PC-3 (cell line): ENCODE measurements around the gene APPBP2. TPM values are rescaled to one million over a fixed set of nuclear protein-coding genes. Genes with fewer than 3 reads are reported as not detected.

ENCODE experiments used
- ATAC-seq: fragments of 200-7000 bp; cut with Tn5 transposase; 2 replicates; pipeline ENCODE4 v1.9.1; 2020; ENCODE audit warnings: mild to moderate bottlenecking, moderate library complexity
- BruUV-seq: library from RNA; stranded (reverse); fragments of 400-500 nt; replicated peaks from 2 replicates; lab custom pipeline; 2021; lab: Mats Ljungman, UMichigan
- CTCF ChIA-PET: fragments of 300-600 bp; sonication (Branson Sonifier 250); formaldehyde crosslinking; loops from one replicate; lab custom pipeline; 2022; ENCODE audit warnings: antibody characterized with exemption; lab: Charles Lee
- POLR2A ChIA-PET: fragments of 300-600 bp; sonication (Branson Sonifier 250); formaldehyde crosslinking; loops from one replicate; lab custom pipeline; 2022; ENCODE audit warnings: antibody characterized with exemption; ENCODE audit not compliant: unreplicated experiment; lab: Charles Lee
- DNase-seq: peaks from one replicate; pipeline ENCODE4 v3.0.0-alpha.2; 2015
- H2AFZ ChIP-seq: fragments of 300-600 bp; sonication (generic); 2 replicates; pipeline ENCODE4 v1.6.0; 2016; ENCODE audit warnings: antibody characterized with exemption, low read length
- H3F3A ChIP-seq: fragments of 300-600 bp; sonication (generic); one replicate; pipeline ENCODE4 v1.6.0; 2017; ENCODE audit warnings: antibody characterized with exemption, low read length, control low read depth, mild to moderate bottlenecking; ENCODE audit not compliant: unreplicated experiment
- H3K27ac ChIP-seq: fragments of 300-600 bp; sonication (generic); 2 replicates; pipeline ENCODE4 v1.5.1; 2016; ENCODE audit warnings: mild to moderate bottlenecking, low read length
- H3K27me3 ChIP-seq: fragments of 300-600 bp; sonication (generic); 2 replicates; pipeline ENCODE4 v1.6.1; 2016; ENCODE audit warnings: low read length, mixed read lengths
- H3K36me3 ChIP-seq: fragments of 300-600 bp; sonication (generic); 2 replicates; pipeline ENCODE4 v1.6.1; 2016; ENCODE audit warnings: low read depth, mixed run types, low read length, mixed read lengths
- H3K4me1 ChIP-seq: fragments of 300-600 bp; sonication (generic); 2 replicates; pipeline ENCODE4 v1.5.1; 2016; ENCODE audit warnings: low read length; ENCODE audit not compliant: insufficient read depth
- H3K4me2 ChIP-seq: fragments of 300-600 bp; sonication (generic); 2 replicates; pipeline ENCODE4 v1.6.0; 2016; ENCODE audit warnings: low read length
- H3K4me3 ChIP-seq: fragments of 300-600 bp; sonication (generic); 2 replicates; pipeline ENCODE4 v1.5.1; 2016; ENCODE audit warnings: mild to moderate bottlenecking, low read length, mixed read lengths
- H3K79me2 ChIP-seq: fragments of 300-600 bp; sonication (generic); 2 replicates; pipeline ENCODE4 v1.6.1; 2017; ENCODE audit warnings: low read length, mixed read lengths
- H3K9ac ChIP-seq: fragments of 300-600 bp; sonication (generic); 2 replicates; pipeline ENCODE4 v1.6.0; 2016; ENCODE audit warnings: mild to moderate bottlenecking, low read length
- H3K9me2 ChIP-seq: fragments of 300-600 bp; sonication (generic); replicated peaks from 2 replicates; pipeline ENCODE4 v1.6.1; 2016; ENCODE audit warnings: mixed run types, low read length, mixed read lengths
- H3K9me3 ChIP-seq: fragments of 300-600 bp; sonication (generic); 2 replicates; pipeline ENCODE4 v1.6.1; 2016; ENCODE audit warnings: low read length, mixed read lengths
- H4K20me1 ChIP-seq: fragments of 300-600 bp; sonication (generic); 2 replicates; pipeline ENCODE4 v1.6.1; 2016; ENCODE audit warnings: low read length, mixed read lengths
- EZH2 ChIP-seq: fragments of 300-600 bp; sonication (generic); IDR thresholded peaks from one replicate; pipeline ENCODE4 v1.6.1; 2017; ENCODE audit warnings: antibody characterized with exemption, mild to moderate bottlenecking, low read length; ENCODE audit not compliant: unreplicated experiment
- EZH2phosphoT487 ChIP-seq: fragments of 300-600 bp; sonication (generic); IDR thresholded peaks from 2 replicates; pipeline ENCODE4 v1.6.1; 2018; ENCODE audit warnings: mild to moderate bottlenecking, antibody characterized with exemption, low read length, borderline replicate concordance
- intact Hi-C: fragments of 100-400 bp; cut with micrococcal nuclease; formaldehyde crosslinking; loops from 2 replicates; pipeline ENCODE4 v1.9.0; 2023
- total RNA-seq: library from RNA; depleted of rRNA; stranded (reverse); fragments of >200 nt; gene quantifications from 2 replicates; pipeline ENCODE4 v1.2.3, GENCODE V29; 2014
- TF ChIP-seq, protein P1 (sequence below): fragments of 300-600 bp; sonication (generic); conservative IDR thresholded peaks from 2 replicates; pipeline ENCODE4 v1.5.1; 2017; ENCODE audit warnings: antibody characterized with exemption, low read depth, mild to moderate bottlenecking, low read length

Gene APPBP2
- total RNA-seq, 1 experiment from 2014 or later = 17.1 TPM

DNA sequence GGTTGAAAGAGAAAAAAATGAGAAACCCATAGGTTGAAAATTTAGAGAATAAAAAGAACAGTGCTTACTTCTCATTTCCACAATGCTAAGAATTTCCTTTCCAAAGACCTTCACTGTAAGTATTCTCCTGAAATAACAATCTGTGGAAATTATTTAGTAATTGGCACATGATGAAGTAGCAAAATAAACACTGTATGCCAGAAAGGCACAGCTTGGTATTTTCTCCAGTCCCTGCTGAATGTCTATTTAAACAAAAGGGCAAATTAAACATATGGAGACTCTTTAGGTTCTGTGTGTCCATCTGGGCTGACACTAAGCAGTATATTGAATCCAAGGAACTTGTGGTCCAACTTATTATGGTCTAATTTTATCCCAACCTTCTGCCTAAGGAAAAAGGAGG is 57.7 kb downstream of the APPBP2 start:
- Histone ChIP-seq H3K36me3 (peaks cover 41% of the 10 kb centered on the region), H4K20me1 (no peaks in the 10 kb centered on the region), H3K4me2 (no peak overlapping the region), H2AFZ (no peak overlapping the region), H3K9me2 (no peaks in the 10 kb centered on the region), H3K79me2 (no peaks in the 10 kb centered on the region), H3K27me3 (no peaks in the 10 kb centered on the region), H3K27ac (no peak overlapping the region), H3K4me1 (peaks cover 10% of the 10 kb centered on the region), H3K9ac (no peak overlapping the region), H3K4me3 (no peak overlapping the region), H3K9me3 (no peaks in the 10 kb centered on the region), H3F3A (no peaks in the 10 kb centered on the region)
- DNase-seq (no peak), ATAC-seq (no peak)
- ChIA-PET CTCF (no interaction called here), POLR2A (no interaction called here)
- TF ChIP-seq EZH2 (no peak), EZH2phosphoT487 (no peak)
- TF ChIP-seq, protein P1, sequence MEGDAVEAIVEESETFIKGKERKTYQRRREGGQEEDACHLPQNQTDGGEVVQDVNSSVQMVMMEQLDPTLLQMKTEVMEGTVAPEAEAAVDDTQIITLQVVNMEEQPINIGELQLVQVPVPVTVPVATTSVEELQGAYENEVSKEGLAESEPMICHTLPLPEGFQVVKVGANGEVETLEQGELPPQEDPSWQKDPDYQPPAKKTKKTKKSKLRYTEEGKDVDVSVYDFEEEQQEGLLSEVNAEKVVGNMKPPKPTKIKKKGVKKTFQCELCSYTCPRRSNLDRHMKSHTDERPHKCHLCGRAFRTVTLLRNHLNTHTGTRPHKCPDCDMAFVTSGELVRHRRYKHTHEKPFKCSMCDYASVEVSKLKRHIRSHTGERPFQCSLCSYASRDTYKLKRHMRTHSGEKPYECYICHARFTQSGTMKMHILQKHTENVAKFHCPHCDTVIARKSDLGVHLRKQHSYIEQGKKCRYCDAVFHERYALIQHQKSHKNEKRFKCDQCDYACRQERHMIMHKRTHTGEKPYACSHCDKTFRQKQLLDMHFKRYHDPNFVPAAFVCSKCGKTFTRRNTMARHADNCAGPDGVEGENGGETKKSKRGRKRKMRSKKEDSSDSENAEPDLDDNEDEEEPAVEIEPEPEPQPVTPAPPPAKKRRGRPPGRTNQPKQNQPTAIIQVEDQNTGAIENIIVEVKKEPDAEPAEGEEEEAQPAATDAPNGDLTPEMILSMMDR = no peak
- BruUV-seq = no TSS peak
- intact Hi-C loops = no loop called here

DNA sequence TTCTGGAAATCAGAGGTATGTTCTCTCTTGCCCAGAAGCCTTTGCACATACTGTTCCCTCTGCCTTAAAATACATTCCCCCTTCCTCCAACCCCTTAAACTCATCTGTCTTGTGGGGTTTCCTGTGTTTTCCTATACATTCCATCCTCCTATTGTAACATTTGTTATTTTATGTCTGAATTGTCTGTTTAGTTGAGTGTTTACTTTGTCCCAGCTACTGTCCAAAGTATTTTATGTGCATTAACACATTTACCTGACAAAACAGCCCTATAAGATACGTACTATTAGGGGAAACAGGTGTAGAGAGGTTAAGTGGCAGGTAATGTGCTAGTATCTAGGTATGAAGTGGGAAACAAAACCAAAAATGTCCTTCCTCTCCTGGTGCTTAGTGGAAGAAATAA is 61.7 kb downstream of the APPBP2 start:
- POLR2A ChIA-PET = no interaction called here
- Histone ChIP-seq H4K20me1 (no peaks in the 10 kb centered on the region), H2AFZ (no peak overlapping the region), H3K4me2 (no peak overlapping the region), H3K27ac (no peak overlapping the region), H3K9ac (no peak overlapping the region), H3K27me3 (no peaks in the 10 kb centered on the region), H3K36me3 (peaks cover 38% of the 10 kb centered on the region), H3K4me3 (no peak overlapping the region), H3F3A (no peaks in the 10 kb centered on the region), H3K9me2 (no peaks in the 10 kb centered on the region), H3K9me3 (no peaks in the 10 kb centered on the region), H3K4me1 (peaks cover under 1% of the 10 kb centered on the region), H3K79me2 (no peaks in the 10 kb centered on the region)
- intact Hi-C loops = no loop called here
- TF ChIP-seq EZH2 (no peak), EZH2phosphoT487 (no peak)
- TF ChIP-seq, protein P1 = no peak
- CTCF ChIA-PET = no interaction called here
- DNase-seq (no peak), ATAC-seq (no peak)
- no TSS peak for BruUV-seq

DNA sequence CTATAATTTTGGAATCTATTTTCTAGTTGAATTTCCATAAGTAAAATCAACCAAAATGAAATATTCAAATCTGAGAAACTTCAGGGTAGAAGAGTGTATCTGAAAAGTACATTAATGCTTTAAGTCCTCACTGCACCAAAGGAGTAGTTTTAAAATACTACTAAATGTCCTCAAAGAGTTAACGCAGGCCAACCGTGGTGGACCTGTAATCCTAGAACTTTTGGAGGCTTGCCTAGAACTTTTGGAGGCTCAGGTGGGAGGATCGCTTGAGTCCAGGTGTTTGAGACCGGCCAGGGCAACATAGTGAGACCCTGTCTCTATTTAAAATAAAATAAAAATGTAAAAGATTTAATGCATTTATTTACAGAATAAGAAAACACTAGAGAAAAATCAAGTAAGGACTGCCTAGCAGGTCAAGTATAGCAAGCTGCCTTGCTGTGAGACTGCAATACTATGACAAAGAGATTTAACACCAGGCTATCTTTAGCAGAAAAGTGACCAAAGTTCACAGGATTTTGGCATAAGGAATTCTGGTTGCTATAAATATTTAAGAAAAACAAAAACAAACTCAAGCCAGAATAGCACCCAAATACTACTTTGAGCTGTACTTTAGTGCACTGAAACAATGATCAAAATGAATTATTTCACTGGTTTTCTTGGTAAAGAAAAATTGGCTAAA is 62.7 kb downstream of the APPBP2 start:
- H2AFZ ChIP-seq = no peak overlapping the region
- ATAC-seq (no peak), DNase-seq (no peak)
- no peaks in the 10 kb centered on the region for H3K27me3 ChIP-seq
- no peaks in the 10 kb centered on the region for H3F3A ChIP-seq
- no peak overlapping the region for H3K9ac ChIP-seq
- no peaks in the 10 kb centered on the region for H3K9me2 ChIP-seq
- TF ChIP-seq EZH2phosphoT487 = no peak
- no peak for TF ChIP-seq EZH2
- TF ChIP-seq, protein P1 = no peak
- no peaks in the 10 kb centered on the region for H3K9me3 ChIP-seq
- intact Hi-C loops = no loop called here
- H4K20me1 ChIP-seq = no peaks in the 10 kb centered on the region
- ChIA-PET POLR2A (interaction anchor here (0.7 kb wide), 1 partner anchor 282 kb away, joined by 7 read pairs; no protein-coding TSS in a partner anchor), CTCF (no interaction called here)
- no peak overlapping the region for H3K4me2 ChIP-seq
- H3K27ac ChIP-seq = no peak overlapping the region
- H3K36me3 ChIP-seq = peaks cover 35% of the 10 kb centered on the region
- H3K4me3 ChIP-seq = no peak overlapping the region
- H3K4me1 ChIP-seq = no peaks in the 10 kb centered on the region
- no peaks in the 10 kb centered on the region for H3K79me2 ChIP-seq
- no TSS peak for BruUV-seq
